Central memory CD8-positive, alpha-beta T cell (primary cell): ENCODE results near the gene RPTN.
A peak's percentile ranks its signal among the peaks of the same experiment; 100 is the strongest.

Source experiments
- ATAC-seq: fragments of 150-1000 bp; cut with Tn5 transposase; replicated peaks from 2 replicates; pipeline ENCODE4 v1.10.0; 2022; ENCODE audit warnings: mild to moderate bottlenecking, moderate FRiP score, moderate number of reproducible peaks; ENCODE audit not compliant: poor library complexity, severe bottlenecking; ENCODE audit errors: extremely low read depth
- DNase-seq, 2 donors: peaks; one replicate each; pipeline ENCODE4 v3.0.0; 2021; ENCODE audit warnings: low spot score in 2 of 2
- H3K27ac Mint-ChIP-seq: one replicate; pipeline ENCODE4 v1.8.0; 2022; ENCODE audit warnings: low read depth, mild to moderate bottlenecking, moderate library complexity, mixed read lengths
- H3K27me3 Mint-ChIP-seq: one replicate; pipeline ENCODE4 v1.8.0; 2022; ENCODE audit warnings: mixed read lengths
- H3K36me3 Mint-ChIP-seq: one replicate; pipeline ENCODE4 v1.8.0; 2022; ENCODE audit warnings: mild to moderate bottlenecking, moderate library complexity, mixed read lengths; ENCODE audit not compliant: insufficient read depth
- H3K4me1 Mint-ChIP-seq: one replicate; pipeline ENCODE4 v1.8.0; 2022; ENCODE audit warnings: mixed read lengths
- H3K4me3 Mint-ChIP-seq: one replicate; pipeline ENCODE4 v1.8.0; 2022; ENCODE audit warnings: mild to moderate bottlenecking, moderate library complexity, mixed read lengths
- H3K9me3 Mint-ChIP-seq: one replicate; pipeline ENCODE4 v1.8.0; 2022; ENCODE audit warnings: mixed read lengths

The RPTN gene

GRCh38 chr1:152115344-152115743 lies 43.7 kb downstream of the RPTN start, which contains the start of gene TCHH:
Gene TCHH, minus strand, starts transcription at chr1:152115444. Its CDS starts 1,364 bp downstream, at chr1:152114080.
- Mint-ChIP-seq H3K36me3 (no peaks in the 10 kb centered on the region), H3K27ac (no peak within 1 kb of the TSS), H3K4me1 (no peaks in the 10 kb centered on the region), H3K27me3 (peaks cover 39% of the 10 kb centered on the region), H3K4me3 (no peak within 1 kb of the TSS), H3K9me3 (no peaks in the 10 kb centered on the region)
- no peak for ATAC-seq
- DNase-seq: no peak

DNA sequence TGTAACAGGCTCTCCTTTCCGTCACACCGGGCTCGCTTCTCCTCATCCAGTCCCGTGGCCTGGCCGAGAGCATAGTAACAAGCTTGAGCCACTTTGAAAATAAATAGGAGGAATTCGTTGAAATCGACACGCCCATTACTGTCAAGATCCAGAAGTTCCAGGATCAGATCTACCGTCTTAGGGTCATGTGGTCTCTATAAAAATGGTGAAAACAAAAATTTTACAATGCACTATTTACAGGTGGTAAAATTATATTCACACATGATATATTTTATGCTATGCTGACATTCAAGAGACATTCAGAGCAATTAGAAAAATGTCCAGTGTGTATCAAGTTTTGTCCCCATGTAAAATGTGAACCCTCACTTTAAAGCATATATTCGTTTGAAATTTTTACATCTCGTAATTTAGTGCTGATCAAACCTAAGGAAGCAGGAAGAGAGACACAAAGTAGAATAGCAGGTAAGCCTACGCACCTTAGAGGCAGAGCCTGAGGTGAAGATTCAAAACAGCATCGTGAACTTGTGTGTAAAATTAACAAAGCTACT lies 46.1 kb downstream of the RPTN start:
- H3K4me3 Mint-ChIP-seq: no peak overlapping the region
- H3K9me3 Mint-ChIP-seq: no peaks in the 10 kb centered on the region
- H3K27me3 Mint-ChIP-seq: peaks cover 18% of the 10 kb centered on the region
- ATAC-seq: no peak
- peaks cover 4% of the 10 kb centered on the region for H3K4me1 Mint-ChIP-seq
- no peak overlapping the region for H3K27ac Mint-ChIP-seq
- no peak for DNase-seq
- peaks cover under 1% of the 10 kb centered on the region for H3K36me3 Mint-ChIP-seq

- peaks cover 7% of the 10 kb centered on the region for H3K4me1 Mint-ChIP-seq
- H3K9me3 Mint-ChIP-seq: no peaks in the 10 kb centered on the region
- peaks cover 16% of the 10 kb centered on the region for H3K27me3 Mint-ChIP-seq
- ATAC-seq (no peak), DNase-seq (no peak)
- no peak overlapping the region for H3K4me3 Mint-ChIP-seq
- H3K36me3 Mint-ChIP-seq: peaks cover 3% of the 10 kb centered on the region
- no peak overlapping the region for H3K27ac Mint-ChIP-seq
Measured at GRCh38 chr1:152112101-152112884, 46.7 kb downstream of the RPTN start.

DNA sequence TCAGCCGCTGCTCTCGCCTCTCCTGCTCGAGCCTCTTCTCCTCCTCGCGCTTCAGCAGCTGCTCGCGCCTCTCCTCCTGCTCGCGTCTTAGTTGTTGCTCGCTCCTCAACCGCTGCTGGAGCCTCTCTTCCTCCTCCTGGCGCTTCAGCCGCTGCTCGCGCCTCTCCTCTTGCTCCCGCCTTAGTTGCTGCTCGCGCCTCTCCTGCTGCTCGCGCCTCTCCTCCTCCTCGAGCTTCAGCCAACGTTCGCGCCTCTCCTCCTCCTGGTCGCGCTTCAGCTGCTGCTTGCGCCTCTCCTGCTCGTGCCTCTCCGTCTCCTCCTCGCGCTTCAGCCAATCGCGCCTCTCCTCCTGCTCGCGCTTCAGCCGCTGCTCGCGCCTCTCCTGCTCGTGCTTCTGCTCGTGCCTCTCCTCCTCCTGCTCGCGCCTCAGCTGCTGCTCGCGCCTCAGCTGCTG lies 47.5 kb downstream of the RPTN start:
- Mint-ChIP-seq H3K27me3 (peaks cover 8% of the 10 kb centered on the region), H3K9me3 (no peaks in the 10 kb centered on the region), H3K36me3 (peaks cover 3% of the 10 kb centered on the region), H3K27ac (no peak overlapping the region), H3K4me1 (peaks cover 7% of the 10 kb centered on the region), H3K4me3 (no peak overlapping the region)
- DNase-seq (no peak), ATAC-seq (peak; percentile 41)

- Mint-ChIP-seq H3K4me3 (no peak overlapping the region), H3K27ac (no peak overlapping the region), H3K9me3 (no peaks in the 10 kb centered on the region), H3K4me1 (peaks cover 7% of the 10 kb centered on the region), H3K27me3 (peaks cover 3% of the 10 kb centered on the region), H3K36me3 (peaks cover 3% of the 10 kb centered on the region)
- peak; percentile 50 for ATAC-seq
- no peak for DNase-seq
Measured at GRCh38 chr1:152110860-152111514, 48.0 kb downstream of the RPTN start.

DNA sequence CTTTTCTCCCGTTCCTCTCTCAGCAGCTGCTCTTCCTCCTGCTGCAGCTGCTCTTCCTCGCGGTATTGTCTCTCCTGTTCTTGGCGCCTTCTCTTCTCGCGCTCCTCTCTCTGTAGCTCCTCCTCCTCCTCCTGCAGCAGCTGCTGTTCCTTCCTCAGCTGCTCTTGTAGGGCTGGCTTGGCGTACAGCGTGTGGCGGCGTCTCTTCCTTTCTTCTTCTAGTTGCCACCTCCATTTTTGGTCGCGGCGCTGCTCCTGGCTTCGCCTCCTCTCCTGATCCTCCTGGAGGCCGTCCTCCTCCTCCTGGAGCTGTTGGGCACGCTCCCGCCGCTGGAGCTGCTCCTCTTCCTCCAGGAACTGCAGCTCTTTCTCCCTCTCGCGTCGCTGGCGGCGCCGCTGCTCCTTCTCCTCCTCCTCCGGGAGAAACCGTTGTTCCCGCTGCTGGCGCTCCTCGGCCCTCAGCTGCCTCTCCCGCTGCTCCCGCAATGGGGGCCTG lies 48.6 kb downstream of the RPTN start:
- DNase-seq (no peak), ATAC-seq (peak; percentile 46)
- Mint-ChIP-seq H3K27me3 (no peaks in the 10 kb centered on the region), H3K4me1 (peaks cover 7% of the 10 kb centered on the region), H3K36me3 (peaks cover 3% of the 10 kb centered on the region), H3K4me3 (no peak overlapping the region), H3K27ac (no peak overlapping the region), H3K9me3 (no peaks in the 10 kb centered on the region)

DNA sequence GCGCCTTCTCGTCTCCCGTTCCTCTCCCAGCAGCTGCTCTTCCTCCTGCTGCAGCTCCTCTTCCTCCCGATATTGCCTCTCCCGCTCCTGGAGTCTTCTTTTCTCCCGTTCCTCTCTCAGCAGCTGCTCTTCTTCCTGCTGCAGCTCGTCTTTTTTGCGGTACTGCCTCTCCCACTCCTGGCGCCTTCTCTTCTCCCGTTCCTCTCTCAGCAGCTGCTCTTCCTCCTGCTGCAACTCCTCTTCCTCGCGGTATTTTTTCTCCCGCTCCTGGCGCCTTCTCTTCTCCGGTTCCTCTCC lies 49.1 kb downstream of the RPTN start:
- Mint-ChIP-seq H3K9me3 (no peaks in the 10 kb centered on the region), H3K27me3 (no peaks in the 10 kb centered on the region), H3K36me3 (peaks cover 3% of the 10 kb centered on the region), H3K4me3 (no peak overlapping the region), H3K4me1 (peaks cover 7% of the 10 kb centered on the region), H3K27ac (no peak overlapping the region)
- no peak for ATAC-seq
- no peak for DNase-seq

DNA sequence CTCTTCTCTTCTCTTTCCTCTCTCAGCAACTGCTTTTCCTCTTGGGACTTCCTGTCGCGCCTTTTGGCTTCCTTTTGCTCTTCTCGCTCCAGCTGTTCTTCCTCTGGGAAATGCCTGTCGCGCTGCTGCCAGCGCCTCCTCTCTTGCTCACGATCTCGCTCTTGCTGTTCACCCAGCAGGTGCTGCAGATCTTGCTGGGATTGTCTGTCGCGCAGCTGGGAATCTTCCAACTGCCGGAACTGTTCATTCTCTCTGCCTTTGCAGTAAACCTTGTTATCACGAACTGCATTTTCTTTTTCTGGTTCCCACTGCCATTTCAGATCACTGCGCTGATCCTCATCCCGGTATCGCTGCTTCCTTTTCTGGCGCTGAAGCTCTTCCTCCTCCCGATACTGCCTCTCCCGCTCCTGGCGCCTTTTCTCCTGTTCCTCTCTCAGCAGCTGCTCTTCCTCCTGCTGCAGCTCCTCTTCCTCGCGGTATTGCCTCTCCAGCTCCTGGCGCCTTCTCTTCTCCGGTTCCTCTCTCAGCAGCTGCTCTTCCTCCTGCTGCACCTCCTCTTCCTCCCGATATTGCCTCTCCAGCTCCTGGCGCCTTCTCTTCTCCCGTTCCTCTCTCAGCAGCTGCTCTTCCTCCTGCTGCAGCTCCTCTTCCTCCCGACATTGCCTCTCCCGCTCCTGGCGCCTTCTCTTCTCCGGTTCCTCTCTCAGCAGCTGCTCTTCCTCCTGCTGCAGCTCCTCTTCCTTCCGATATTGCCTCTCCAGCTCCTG lies 49.6 kb downstream of the RPTN start:
- ATAC-seq (no peak), DNase-seq (no peak)
- H3K4me3 Mint-ChIP-seq: no peak overlapping the region
- H3K27me3 Mint-ChIP-seq: no peaks in the 10 kb centered on the region
- H3K4me1 Mint-ChIP-seq: peaks cover 7% of the 10 kb centered on the region
- no peak overlapping the region for H3K27ac Mint-ChIP-seq
- peaks cover 3% of the 10 kb centered on the region for H3K36me3 Mint-ChIP-seq
- H3K9me3 Mint-ChIP-seq: no peaks in the 10 kb centered on the region

GRCh38 chr1:152108882-152109222 lies 50.2 kb downstream of the RPTN start:
- H3K4me3 Mint-ChIP-seq: no peak overlapping the region
- no peak for DNase-seq
- H3K36me3 Mint-ChIP-seq: peaks cover 3% of the 10 kb centered on the region
- no peaks in the 10 kb centered on the region for H3K9me3 Mint-ChIP-seq
- H3K4me1 Mint-ChIP-seq: peaks cover 7% of the 10 kb centered on the region
- peaks cover 3% of the 10 kb centered on the region for H3K27me3 Mint-ChIP-seq
- no peak for ATAC-seq
- no peak overlapping the region for H3K27ac Mint-ChIP-seq

GRCh38 chr1:152107984-152108881 lies 50.8 kb downstream of the RPTN start:
- Mint-ChIP-seq H3K27me3 (peaks cover 10% of the 10 kb centered on the region), H3K36me3 (peaks cover 3% of the 10 kb centered on the region), H3K4me3 (no peak overlapping the region), H3K27ac (no peak overlapping the region), H3K4me1 (peaks cover 7% of the 10 kb centered on the region), H3K9me3 (no peaks in the 10 kb centered on the region)
- ATAC-seq (no peak), DNase-seq (no peak)

DNA sequence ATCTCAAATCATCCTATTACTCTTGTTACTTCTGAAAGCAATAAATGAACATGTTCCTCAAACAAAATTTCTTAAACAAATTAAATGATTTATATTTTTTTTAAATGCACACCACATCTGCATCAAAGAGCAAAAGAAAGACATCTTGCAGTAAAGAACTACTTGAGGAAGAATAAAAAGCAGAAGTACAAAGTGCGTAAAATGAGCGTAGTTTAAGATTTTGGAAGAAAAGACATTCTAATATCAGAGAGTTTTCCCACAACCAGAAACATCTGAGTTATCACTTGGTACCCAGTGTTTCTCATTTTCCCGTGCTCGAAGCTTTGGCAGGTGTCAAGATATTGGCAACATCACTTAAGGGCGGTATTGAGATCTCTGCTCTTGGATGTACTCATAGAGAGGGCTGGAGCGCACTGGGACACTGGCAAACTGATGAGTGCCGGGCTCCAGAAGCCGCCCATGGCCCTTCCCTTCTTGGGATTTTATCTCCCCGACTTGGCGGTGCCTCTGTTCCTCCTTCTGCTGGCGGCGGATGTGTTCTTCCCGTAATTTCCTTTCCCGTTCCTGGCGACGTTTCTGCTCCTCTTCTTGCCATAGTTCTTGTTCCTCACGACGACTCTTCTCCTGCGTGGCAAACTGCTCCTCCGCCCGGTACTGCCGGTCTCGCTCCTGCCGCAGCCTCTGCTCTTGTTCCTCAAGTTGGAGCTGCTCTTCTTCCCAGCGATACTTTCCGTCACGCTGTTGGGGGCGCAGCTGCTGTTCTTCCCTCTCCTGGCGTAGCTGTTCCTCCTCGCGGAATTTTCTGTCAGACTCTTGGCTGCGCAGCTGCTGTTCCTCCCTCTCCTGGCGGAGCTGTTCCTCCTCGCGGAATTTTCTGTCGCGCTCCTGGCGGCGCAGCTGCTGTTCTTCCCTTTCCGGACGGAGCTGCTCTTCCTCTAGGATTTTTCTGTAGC lies 51.7 kb downstream of the RPTN start:
- DNase-seq (no peak), ATAC-seq (no peak)
- H3K4me3 Mint-ChIP-seq: no peak overlapping the region
- peaks cover 19% of the 10 kb centered on the region for H3K27me3 Mint-ChIP-seq
- H3K27ac Mint-ChIP-seq: no peak overlapping the region
- H3K4me1 Mint-ChIP-seq: peaks cover 7% of the 10 kb centered on the region
- H3K36me3 Mint-ChIP-seq: peaks cover 3% of the 10 kb centered on the region
- H3K9me3 Mint-ChIP-seq: no peaks in the 10 kb centered on the region
